Measurements from ENCODE around the gene TP53TG3E.
"Not testable (repeated sequence)": the region's sequence is repeated elsewhere in the genome, so short reads cannot be mapped to it uniquely, and the experiment has no call there.

TP53TG3E gene, protein sequence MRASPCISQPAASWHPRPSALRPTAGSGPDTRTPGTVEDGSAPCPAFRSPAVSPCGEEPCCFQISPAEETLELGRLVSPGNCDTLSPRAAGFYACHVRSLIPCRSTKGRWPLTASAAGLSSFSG

DNA sequence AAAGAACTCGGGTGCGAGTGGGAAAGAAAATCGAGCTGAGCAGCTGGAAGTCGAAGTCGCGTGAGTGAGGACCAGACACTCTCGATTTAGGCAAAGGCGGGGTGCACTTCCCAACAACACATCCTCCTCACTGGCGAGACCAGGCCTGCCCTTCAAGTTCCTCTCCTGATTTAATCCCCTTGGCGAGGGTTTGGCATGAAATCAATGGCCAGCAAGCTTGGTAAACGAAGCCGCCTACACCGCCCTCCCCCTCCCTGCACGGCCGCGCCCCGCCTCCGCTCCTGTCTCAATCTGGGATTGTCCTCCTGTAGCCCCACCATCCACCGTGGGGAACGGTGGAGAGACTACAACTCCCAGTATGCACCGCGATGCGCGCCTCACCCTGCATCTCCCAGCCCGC, at the start of gene TP53TG3E:
Gene TP53TG3E (plus strand): TSS at position 301 of the 400 bp plus-strand sequence. CDS start 68 bp downstream, at position 369.
- DNase-seq = not testable (repeated sequence)

DNA sequence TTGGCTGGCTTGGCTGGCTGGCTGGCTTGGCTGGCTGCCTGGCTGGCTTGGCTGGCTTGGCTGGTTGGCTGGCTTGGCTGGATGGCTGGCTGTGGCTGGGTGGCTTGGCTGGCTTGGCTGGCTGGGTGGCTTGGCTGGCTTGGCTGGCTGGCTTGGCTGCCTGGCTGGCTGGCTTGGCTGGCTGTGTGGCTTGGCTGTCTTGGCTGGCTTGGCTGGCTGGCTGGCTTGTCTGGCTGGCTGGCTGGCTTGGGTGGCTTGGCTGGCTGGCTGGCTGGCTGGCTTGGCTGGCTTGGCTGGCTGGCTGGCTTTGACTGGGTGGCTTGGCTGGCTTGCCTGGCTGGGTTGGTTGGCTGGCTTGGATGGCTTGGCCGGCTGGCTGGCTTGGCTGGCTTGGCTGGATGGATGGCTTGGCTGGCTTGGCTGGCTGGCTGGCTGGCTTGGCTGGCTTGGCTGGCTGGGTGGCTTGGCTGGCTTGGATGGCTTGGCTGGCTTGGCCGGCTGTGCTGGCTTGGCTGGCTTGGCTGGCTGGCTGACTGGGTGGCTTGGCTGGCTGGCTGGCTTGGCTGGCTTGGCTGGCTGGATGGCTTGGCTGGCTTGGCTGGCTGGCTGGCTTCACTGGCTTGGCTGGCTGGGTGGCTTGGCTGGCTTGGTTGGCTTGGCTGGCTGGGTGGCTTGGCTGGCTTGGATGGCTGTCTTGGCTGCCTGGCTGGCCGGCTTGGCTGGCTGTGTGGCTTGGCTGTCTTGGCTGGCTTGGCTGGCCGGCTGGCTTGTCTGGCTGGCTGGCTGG, 32.3 kb downstream of the TP53TG3E start:
- not testable (repeated sequence) for DNase-seq

DNA sequence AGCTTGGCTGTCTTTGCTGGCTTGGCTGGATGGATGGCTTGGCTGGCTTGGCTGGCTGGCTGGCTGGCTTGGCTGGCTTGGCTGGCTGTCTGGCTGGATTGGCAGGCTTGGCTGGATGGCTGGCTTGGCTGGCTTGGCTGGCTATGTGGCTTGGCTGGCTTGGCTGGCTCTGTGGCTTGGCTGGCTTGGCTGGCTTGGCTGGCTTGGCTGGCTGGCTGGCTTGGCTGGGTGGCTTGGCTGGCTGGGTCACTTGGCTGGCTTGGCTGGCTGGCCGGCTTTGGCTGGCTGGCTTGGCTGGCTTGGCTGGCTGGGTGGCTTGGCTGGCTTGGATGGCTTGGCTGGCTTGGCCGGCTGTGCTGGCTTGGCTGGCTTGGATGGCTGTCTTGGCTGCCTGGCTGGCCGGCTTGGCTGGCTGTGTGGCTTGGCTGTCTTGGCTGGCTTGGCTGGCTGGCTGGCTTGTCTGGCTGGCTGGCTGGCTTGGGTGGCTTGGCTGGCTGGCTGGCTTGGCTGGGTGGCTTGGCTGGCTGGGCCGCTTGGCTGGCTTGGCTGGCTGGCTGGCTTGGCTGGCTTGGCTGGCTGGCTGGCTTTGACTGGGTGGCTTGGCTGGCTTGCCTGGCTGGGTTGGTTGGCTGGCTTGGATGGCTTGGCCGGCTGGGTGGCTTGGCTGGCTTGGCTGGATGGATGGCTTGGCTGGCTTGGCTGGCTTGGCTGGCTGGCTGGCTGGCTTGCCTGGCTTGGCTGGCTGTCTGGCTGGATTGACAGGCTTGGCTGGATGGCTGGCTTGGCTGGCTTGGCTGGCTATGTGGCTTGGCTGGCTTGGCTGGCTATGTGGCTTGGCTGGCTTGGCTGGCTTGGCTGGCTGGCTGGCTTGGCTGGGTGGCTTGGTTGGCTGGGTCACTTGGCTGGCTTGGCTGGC, 33.8 kb downstream of the TP53TG3E start:
- not testable (repeated sequence) for DNase-seq

DNA sequence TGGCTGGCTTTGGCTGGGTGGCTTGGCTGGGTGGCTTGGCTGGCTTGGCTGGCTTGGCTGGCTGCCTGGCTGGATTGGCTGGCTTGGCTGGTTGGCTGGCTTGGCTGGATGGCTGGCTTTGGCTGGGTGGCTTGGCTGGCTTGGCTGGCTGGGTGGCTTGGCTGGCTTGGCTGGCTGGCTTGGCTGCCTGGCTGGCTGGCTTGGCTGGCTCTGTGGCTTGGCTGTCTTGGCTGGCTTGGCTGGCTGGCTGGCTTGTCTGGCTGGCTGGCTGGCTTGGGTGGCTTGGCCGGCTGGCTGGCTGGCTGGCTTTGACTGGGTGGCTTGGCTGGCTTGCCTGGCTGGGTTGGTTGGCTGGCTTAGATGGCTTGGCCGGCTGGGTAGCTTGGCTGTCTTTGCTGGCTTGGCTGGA, 34.4 kb downstream of the TP53TG3E start:
- not testable (repeated sequence) for DNase-seq

DNA sequence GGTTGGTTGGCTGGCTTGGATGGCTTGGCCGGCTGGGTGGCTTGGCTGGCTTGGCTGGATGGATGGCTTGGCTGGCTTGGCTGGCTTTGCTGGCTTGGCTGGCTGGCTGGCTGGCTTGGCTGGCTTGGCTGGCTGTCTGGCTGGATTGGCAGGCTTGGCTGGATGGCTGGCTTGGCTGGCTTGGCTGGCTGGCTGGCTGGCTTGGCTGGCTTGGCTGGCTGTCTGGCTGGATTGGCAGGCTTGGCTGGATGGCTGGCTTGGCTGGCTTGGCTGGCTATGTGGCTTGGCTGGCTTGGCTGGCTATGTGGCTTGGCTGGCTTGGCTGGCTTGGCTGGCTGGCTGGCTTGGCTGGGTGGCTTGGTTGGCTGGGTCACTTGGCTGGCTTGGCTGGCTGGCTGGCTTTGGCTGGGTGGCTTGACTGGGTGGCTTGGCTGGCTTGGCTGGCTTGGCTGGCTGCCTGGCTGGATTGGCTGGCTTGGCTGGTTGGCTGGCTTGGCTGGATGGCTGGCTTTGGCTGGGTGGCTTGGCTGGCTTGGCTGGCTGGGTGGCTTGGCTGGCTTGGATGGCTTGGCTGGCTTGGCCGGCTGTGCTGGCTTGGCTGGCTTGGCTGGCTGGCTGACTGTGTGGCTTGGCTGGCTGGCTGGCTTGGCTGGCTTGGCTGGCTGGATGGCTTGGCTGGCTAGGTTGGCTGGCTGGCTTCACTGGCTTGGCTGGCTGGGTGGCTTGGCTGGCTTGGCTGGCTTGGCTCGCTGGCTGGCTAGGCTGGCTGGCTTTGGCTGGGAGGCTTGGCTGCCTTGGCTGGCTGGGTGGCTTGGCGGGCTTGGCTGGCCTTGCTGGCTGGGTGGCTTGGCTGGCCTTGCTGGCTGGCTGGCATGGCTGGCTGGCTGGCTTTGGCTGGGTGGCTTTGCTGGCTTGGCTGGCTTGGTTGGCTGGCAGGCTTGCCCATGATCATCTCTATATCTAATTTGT, 35.3 kb downstream of the TP53TG3E start:
- not testable (repeated sequence) for DNase-seq

All from NCI-H2171 treated with DMSO at 0.1 percent for 48 hours (cell line).